GM06990 (cell line): ENCODE data around the gene ZNF831.

Experiments used
- DNase-seq: peaks from one replicate; pipeline ENCODE4 v3.0.0-alpha.2; 2011; ENCODE audit not compliant: insufficient read length; ENCODE audit errors: extremely low read depth
- H3K27me3 ChIP-seq: replicated peaks from 2 replicates; pipeline ENCODE4 v1.6.0; 2011; ENCODE audit warnings: low read length; ENCODE audit not compliant: control insufficient read depth, insufficient read depth
- H3K36me3 ChIP-seq: 2 replicates; pipeline ENCODE4 v1.5.1; 2011; ENCODE audit warnings: low read length; ENCODE audit not compliant: control insufficient read depth, insufficient read depth
- H3K4me3 ChIP-seq: replicated peaks from 2 replicates; pipeline ENCODE4 v1.5.1; 2011; ENCODE audit warnings: low read depth, mild to moderate bottlenecking, control low read depth, low read length
- CTCF ChIP-seq: IDR thresholded peaks from 2 replicates; pipeline ENCODE4 v1.5.1; 2011; ENCODE audit warnings: low read length, control low read depth, mild to moderate bottlenecking, inconsistent platforms; ENCODE audit not compliant: insufficient read depth, poor library complexity, severe bottlenecking

The ZNF831 gene

GRCh38 chr20:59255256-59255655 is 91.6 kb downstream of the ZNF831 start:
- no peaks in the 10 kb centered on the region; the same call in 1 of the 2 replicates for H3K27me3 ChIP-seq
- H3K4me3 ChIP-seq: no peak overlapping the region
- no peak for TF ChIP-seq CTCF
- DNase-seq: no peak
- H3K36me3 ChIP-seq: no peaks in the 10 kb centered on the region

DNA sequence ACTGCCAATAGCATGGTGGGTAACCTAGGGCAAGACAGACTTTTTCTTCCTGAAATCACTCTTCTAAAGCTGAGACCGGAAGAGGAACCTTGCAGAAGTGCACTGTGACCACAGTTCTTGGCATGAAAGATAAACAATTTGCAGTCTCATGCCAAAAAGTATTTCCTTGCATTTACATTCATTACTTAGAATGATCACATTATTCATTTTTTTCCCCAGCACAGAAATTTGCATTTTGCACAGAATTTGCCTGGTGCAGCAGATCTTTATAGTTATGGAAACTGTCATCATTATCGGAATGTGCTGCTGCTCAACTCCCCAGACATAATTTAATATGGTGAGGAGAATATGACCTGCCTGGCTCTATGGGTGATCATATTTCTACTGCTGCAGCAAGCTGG is 94.6 kb downstream of the ZNF831 start:
- H3K36me3 ChIP-seq: no peaks in the 10 kb centered on the region
- no peak for TF ChIP-seq CTCF
- H3K4me3 ChIP-seq: no peak overlapping the region
- no peak for DNase-seq
- no peaks in the 10 kb centered on the region for H3K27me3 ChIP-seq

DNA sequence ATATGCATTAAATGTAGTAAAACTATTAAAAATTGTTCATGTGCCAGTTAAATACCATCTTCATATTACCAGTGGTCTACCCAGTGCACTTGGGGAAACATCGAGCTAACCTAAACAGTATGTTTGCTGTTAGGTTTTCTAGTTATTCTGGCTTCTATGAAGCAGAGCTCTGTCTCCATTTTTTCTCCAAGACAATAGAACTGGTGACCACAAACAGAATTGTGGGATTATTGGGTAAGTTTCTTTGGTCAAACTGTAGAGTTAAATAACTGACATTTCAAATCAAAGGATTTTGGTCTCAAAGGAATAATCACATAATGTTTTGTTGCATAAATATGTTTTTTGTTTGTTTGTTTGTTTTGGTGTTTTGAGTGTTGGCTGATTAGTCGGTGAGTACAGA is 96.3 kb downstream of the ZNF831 start:
- H3K36me3 ChIP-seq: no peaks in the 10 kb centered on the region
- H3K4me3 ChIP-seq: no peak overlapping the region
- DNase-seq: no peak
- no peak for TF ChIP-seq CTCF
- peaks cover 2% of the 10 kb centered on the region for H3K27me3 ChIP-seq

DNA sequence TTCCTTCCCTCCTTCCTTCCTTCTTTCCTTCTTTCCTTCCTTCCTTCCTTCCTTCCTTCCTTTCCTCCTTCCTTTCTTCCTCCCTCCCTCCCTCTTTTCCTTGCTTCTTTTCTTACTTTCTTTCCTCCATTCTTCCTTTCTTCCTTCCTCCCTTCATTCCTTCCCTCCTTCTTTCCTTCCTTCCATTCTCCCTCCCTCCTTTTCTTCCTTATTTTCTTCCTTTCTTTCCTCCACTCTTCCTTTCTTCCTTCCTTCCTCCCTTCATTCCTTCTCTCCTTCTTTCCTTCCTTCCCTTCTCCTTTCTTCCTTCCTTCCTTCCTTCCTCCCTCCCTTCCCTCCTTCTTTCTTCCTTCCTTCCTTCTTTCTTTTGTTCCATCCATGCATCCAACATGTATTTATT is 101.7 kb downstream of the ZNF831 start:
- no peak for DNase-seq
- TF ChIP-seq CTCF: no peak
- H3K4me3 ChIP-seq: no peak overlapping the region
- no peaks in the 10 kb centered on the region for H3K36me3 ChIP-seq
- peaks cover 2% of the 10 kb centered on the region for H3K27me3 ChIP-seq

DNA sequence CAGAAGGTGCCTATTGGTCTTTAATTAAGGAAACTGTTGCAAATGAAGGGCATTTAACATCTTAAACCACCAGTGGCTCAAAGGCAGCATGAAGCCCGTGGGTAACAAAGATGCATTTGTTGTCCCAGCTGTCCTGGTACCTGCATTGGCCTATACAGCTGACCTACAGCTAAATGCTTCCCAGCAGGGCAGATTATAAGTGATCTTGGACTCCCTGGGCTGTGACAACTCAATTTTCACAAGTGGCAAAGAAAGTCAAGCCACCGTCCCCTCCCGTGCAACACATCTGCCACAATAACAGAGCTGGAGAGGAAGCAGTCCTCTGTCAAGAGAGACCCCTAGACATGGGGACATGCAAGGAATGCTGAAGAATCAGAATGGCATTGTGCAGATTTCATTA is 105.2 kb downstream of the ZNF831 start:
- Histone ChIP-seq H3K4me3 (no peak overlapping the region), H3K27me3 (peaks cover 2% of the 10 kb centered on the region), H3K36me3 (no peaks in the 10 kb centered on the region)
- TF ChIP-seq CTCF: no peak
- no peak for DNase-seq

- no peak for TF ChIP-seq CTCF
- Histone ChIP-seq H3K4me3 (no peak overlapping the region), H3K27me3 (peaks cover 2% of the 10 kb centered on the region), H3K36me3 (no peaks in the 10 kb centered on the region)
- DNase-seq: no peak
Measured at GRCh38 chr20:59269411-59270025, 105.9 kb downstream of the ZNF831 start.
